NCI-H748 (cell line): ENCODE data around the gene GPR162.
"Not testable (repeated sequence)": the region's sequence is repeated elsewhere in the genome, so short reads cannot be mapped to it uniquely, and the experiment has no call there.

Experiments
- DNase-seq: peaks from one replicate; lab custom pipeline; 2025; ENCODE audit not compliant: unreplicated experiment; lab: John Stamatoyannopoulos, UW

Gene GPR162

GRCh38 chr12:6872073-6873048 lies 50.7 kb downstream of the GPR162 start:
- peak; percentile 74 for DNase-seq

DNA sequence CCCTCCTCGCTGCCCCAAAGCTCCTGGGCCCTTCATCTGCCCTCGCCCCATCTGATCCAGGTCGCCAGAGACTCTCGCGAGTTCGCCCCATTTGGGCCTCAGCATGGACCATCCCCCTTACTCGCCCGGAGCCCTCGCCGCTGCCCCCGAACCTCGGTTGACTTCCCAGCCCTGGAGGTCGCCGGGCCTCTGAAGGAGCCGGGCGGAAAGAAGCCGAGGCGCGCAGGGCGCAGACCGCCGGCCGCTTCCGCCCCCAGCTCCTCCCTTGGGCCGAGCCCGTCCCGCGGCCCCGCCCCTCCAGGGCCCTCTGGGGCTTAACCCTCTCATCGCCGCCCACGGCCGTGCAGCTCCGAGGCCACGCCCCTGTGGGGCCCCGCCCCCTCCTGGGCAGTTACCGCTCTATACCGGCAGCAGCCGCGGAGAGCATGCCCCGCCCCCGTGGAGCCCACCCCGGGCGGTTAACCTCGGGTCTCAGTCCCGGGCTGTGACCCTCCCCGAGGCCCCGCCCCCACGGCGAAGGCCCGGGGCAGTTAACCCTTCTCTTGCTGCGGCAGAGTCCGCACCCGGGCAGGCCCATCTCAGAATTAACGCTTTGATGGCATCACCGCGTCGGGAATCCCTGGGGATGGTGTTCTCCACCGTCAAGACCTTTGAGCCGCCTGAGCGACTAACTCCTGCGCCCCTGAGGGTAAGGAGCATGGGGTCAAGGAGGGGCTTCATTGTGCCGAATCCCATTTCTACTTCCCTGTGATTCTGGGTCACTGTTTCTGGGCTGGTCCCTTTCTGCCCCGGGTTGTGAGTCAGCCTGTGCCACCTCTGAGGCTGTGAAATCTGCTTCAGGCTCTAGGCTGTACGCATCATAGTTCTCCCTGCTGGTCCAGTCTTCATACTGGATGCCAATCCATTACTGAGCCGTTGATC lies 51.7 kb downstream of the GPR162 start, which contains the start of gene SPSB2:
SPSB2 (minus strand) TSS at position 210 of the 921 bp plus-strand sequence. CDS start 402 bp downstream, outside the sequence.
- peak; percentile 96 for DNase-seq

GRCh38 chr12:6874015-6874368 lies 52.4 kb downstream of the GPR162 start:
- DNase-seq = not testable (repeated sequence)
